ENCODE results near the gene CHST1. TPM values are rescaled to one million over a fixed set of nuclear protein-coding genes. Genes with fewer than 3 reads are reported as not detected.

The CHST1 gene
- total RNA-seq, 2 donors from 2014 or later = 0.18 TPM; not detected in 1

GRCh38 chr11:45678976-45679375 is 13.6 kb upstream of the CHST1 start:
- ATAC-seq = no peak
- H3K36me3 Mint-ChIP-seq = no peaks in the 10 kb centered on the region
- no peaks in the 10 kb centered on the region for H3K9me3 Mint-ChIP-seq
- no peak for DNase-seq (ENCODE audit: low spot score in 2 of 2)
- H3K27ac Mint-ChIP-seq = no peak overlapping the region

- H3K36me3 Mint-ChIP-seq = no peaks in the 10 kb centered on the region
- ATAC-seq (no peak), DNase-seq (ENCODE audit: low spot score in 2 of 2) (no peak)
- H3K9me3 Mint-ChIP-seq = no peaks in the 10 kb centered on the region
- no peak overlapping the region for H3K27ac Mint-ChIP-seq
Measured at GRCh38 chr11:45677770-45678512, 12.5 kb upstream of the CHST1 start.

- ATAC-seq = no peak
- H3K36me3 Mint-ChIP-seq = no peaks in the 10 kb centered on the region
- no peaks in the 10 kb centered on the region for H3K9me3 Mint-ChIP-seq
- no peak overlapping the region for H3K27ac Mint-ChIP-seq
- DNase-seq (ENCODE audit: low spot score in 2 of 2) = no peak
Measured at GRCh38 chr11:45676522-45677095, 11.2 kb upstream of the CHST1 start.

- Mint-ChIP-seq H3K36me3 (no peaks in the 10 kb centered on the region), H3K27ac (no peak overlapping the region), H3K9me3 (no peaks in the 10 kb centered on the region)
- DNase-seq (ENCODE audit: low spot score in 2 of 2) (no peak), ATAC-seq (no peak)
Measured at GRCh38 chr11:45675646-45676045, 10.2 kb upstream of the CHST1 start.

- no peak for ATAC-seq
- H3K27ac Mint-ChIP-seq = no peak overlapping the region
- DNase-seq (ENCODE audit: low spot score in 2 of 2) = no peak
- no peaks in the 10 kb centered on the region for H3K9me3 Mint-ChIP-seq
- no peaks in the 10 kb centered on the region for H3K36me3 Mint-ChIP-seq
Measured at GRCh38 chr11:45674481-45675190, 9.2 kb upstream of the CHST1 start.

- no peak for DNase-seq (ENCODE audit: low spot score in 2 of 2)
- Mint-ChIP-seq H3K27ac (no peak overlapping the region), H3K9me3 (no peaks in the 10 kb centered on the region), H3K36me3 (no peaks in the 10 kb centered on the region)
- no peak for ATAC-seq
Measured at GRCh38 chr11:45673441-45673840, 8.0 kb upstream of the CHST1 start.

GRCh38 chr11:45672593-45672992 is 7.2 kb upstream of the CHST1 start:
- Mint-ChIP-seq H3K36me3 (no peaks in the 10 kb centered on the region), H3K27ac (no peak overlapping the region), H3K9me3 (no peaks in the 10 kb centered on the region)
- DNase-seq (ENCODE audit: low spot score in 2 of 2) = no peak
- ATAC-seq = no peak

- DNase-seq (ENCODE audit: low spot score in 2 of 2) (no peak), ATAC-seq (no peak)
- H3K9me3 Mint-ChIP-seq = no peaks in the 10 kb centered on the region
- no peak overlapping the region for H3K27ac Mint-ChIP-seq
- no peaks in the 10 kb centered on the region for H3K36me3 Mint-ChIP-seq
Measured at GRCh38 chr11:45671246-45672171, 6.1 kb upstream of the CHST1 start.

GRCh38 chr11:45670386-45671135 is 5.1 kb upstream of the CHST1 start:
- H3K27ac Mint-ChIP-seq = no peak overlapping the region
- DNase-seq (ENCODE audit: low spot score in 2 of 2) = no peak
- no peaks in the 10 kb centered on the region for H3K9me3 Mint-ChIP-seq
- no peaks in the 10 kb centered on the region for H3K36me3 Mint-ChIP-seq
- no peak for ATAC-seq

GRCh38 chr11:45669956-45670355 is 4.5 kb upstream of the CHST1 start:
- no peak for ATAC-seq
- no peaks in the 10 kb centered on the region for H3K9me3 Mint-ChIP-seq

GRCh38 chr11:45669146-45669545 is 3.7 kb upstream of the CHST1 start:
- ATAC-seq (no peak), DNase-seq (ENCODE audit: low spot score in 2 of 2) (no peak)
- no peaks in the 10 kb centered on the region for H3K9me3 Mint-ChIP-seq
- H3K36me3 Mint-ChIP-seq = no peaks in the 10 kb centered on the region
- no peak overlapping the region for H3K27ac Mint-ChIP-seq

More at GRCh38 chr11:45669956-45670355, 4.5 kb upstream of the CHST1 start:
- no peak for DNase-seq (ENCODE audit: low spot score in 2 of 2)
- H3K36me3 Mint-ChIP-seq = no peaks in the 10 kb centered on the region
- H3K27ac Mint-ChIP-seq = no peak overlapping the region

GRCh38 chr11:45667929-45668680 is 2.7 kb upstream of the CHST1 start:
- H3K27ac Mint-ChIP-seq = no peak overlapping the region
- DNase-seq (ENCODE audit: low spot score in 2 of 2) (no peak), ATAC-seq (no peak)
- no peaks in the 10 kb centered on the region for H3K9me3 Mint-ChIP-seq
- no peaks in the 10 kb centered on the region for H3K36me3 Mint-ChIP-seq

GRCh38 chr11:45666648-45667642 is 1.5 kb upstream of the CHST1 start:
- Mint-ChIP-seq H3K9me3 (no peaks in the 10 kb centered on the region), H3K36me3 (no peaks in the 10 kb centered on the region), H3K27ac (no peak overlapping the region)
- DNase-seq (ENCODE audit: low spot score in 2 of 2) = no peak
- no peak for ATAC-seq

GRCh38 chr11:45665933-45666647 is 668 bp upstream of the CHST1 start:
- no peaks in the 10 kb centered on the region for H3K9me3 Mint-ChIP-seq
- no peaks in the 10 kb centered on the region for H3K36me3 Mint-ChIP-seq
- ATAC-seq (no peak), DNase-seq (ENCODE audit: low spot score in 2 of 2) (no peak)
- H3K27ac Mint-ChIP-seq = no peak overlapping the region
